BE2C (cell line): ENCODE results near the gene NIPAL3.
"Not testable (repeated sequence)": the region's sequence is repeated elsewhere in the genome, so short reads cannot be mapped to it uniquely, and the experiment has no call there.

Experiments used
- DNase-seq: peaks from one replicate; pipeline ENCODE4 v3.0.0-alpha.2; 2020
- H3K27me3 ChIP-seq: fragments of 250-450 bp; sonication (Bioruptor Pico); 2 replicates; pipeline ENCODE4 v1.5.1; 2020; ENCODE audit warnings: mild to moderate bottlenecking
- H3K36me3 ChIP-seq: fragments of 250-450 bp; sonication (Bioruptor Pico); 2 replicates; pipeline ENCODE4 v1.5.1; 2020; ENCODE audit warnings: mild to moderate bottlenecking
- H3K4me1 ChIP-seq: fragments of 250-450 bp; sonication (Bioruptor Pico); 2 replicates; pipeline ENCODE4 v1.5.1; 2020
- H3K4me3 ChIP-seq: 2 replicates; pipeline ENCODE4 v1.5.1; 2011; ENCODE audit warnings: low read depth, low read length
- H3K9me3 ChIP-seq: fragments of 250-450 bp; sonication (Bioruptor Pico); 2 replicates; pipeline ENCODE4 v1.5.1; 2020
- CTCF ChIP-seq: IDR thresholded peaks from 2 replicates; pipeline ENCODE4 v1.5.1; 2012; ENCODE audit warnings: mild to moderate bottlenecking, low read depth, low read length

NIPAL3 gene

GRCh38 chr1:24441996-24442668, 26.5 kb downstream of the NIPAL3 start:
- Histone ChIP-seq H3K36me3 (no peaks in the 10 kb centered on the region), H3K4me1 (no peaks in the 10 kb centered on the region), H3K27me3 (no peaks in the 10 kb centered on the region), H3K9me3 (no peaks in the 10 kb centered on the region), H3K4me3 (no peak overlapping the region)
- TF ChIP-seq CTCF = no peak
- no peak for DNase-seq

GRCh38 chr1:24442764-24443163, 27.2 kb downstream of the NIPAL3 start:
- Histone ChIP-seq H3K27me3 (no peaks in the 10 kb centered on the region), H3K9me3 (no peaks in the 10 kb centered on the region), H3K4me3 (no peak overlapping the region), H3K4me1 (no peaks in the 10 kb centered on the region), H3K36me3 (no peaks in the 10 kb centered on the region)
- no peak for TF ChIP-seq CTCF
- DNase-seq = no peak

GRCh38 chr1:24443241-24443656, 27.6 kb downstream of the NIPAL3 start:
- H3K4me3 ChIP-seq = no peak overlapping the region
- DNase-seq = no peak
- no peaks in the 10 kb centered on the region for H3K9me3 ChIP-seq
- TF ChIP-seq CTCF = no peak
- H3K4me1 ChIP-seq = no peaks in the 10 kb centered on the region
- no peaks in the 10 kb centered on the region for H3K27me3 ChIP-seq
- H3K36me3 ChIP-seq = no peaks in the 10 kb centered on the region

GRCh38 chr1:24446446-24446845, 30.8 kb downstream of the NIPAL3 start:
- H3K4me1 ChIP-seq, H3K4me3 ChIP-seq, H3K36me3 ChIP-seq, DNase-seq, H3K9me3 ChIP-seq, H3K27me3 ChIP-seq: not testable (repeated sequence)

- H3K4me1 ChIP-seq = no peaks in the 10 kb centered on the region
- DNase-seq = no peak
- H3K9me3 ChIP-seq = no peaks in the 10 kb centered on the region
- no peak overlapping the region for H3K4me3 ChIP-seq
- no peak for TF ChIP-seq CTCF
- no peaks in the 10 kb centered on the region for H3K27me3 ChIP-seq
- no peaks in the 10 kb centered on the region for H3K36me3 ChIP-seq
These were observed 34.7 kb downstream of the NIPAL3 start for GRCh38 chr1:24450316-24450715.

- no peaks in the 10 kb centered on the region for H3K9me3 ChIP-seq
- TF ChIP-seq CTCF = no peak
- H3K4me1 ChIP-seq = no peaks in the 10 kb centered on the region
- H3K27me3 ChIP-seq = no peaks in the 10 kb centered on the region
- no peaks in the 10 kb centered on the region for H3K36me3 ChIP-seq
- DNase-seq = no peak
- H3K4me3 ChIP-seq = no peak overlapping the region
These were observed 35.3 kb downstream of the NIPAL3 start for GRCh38 chr1:24450857-24451397.
